ENCODE data around the gene THRB.

THRB gene

DNA sequence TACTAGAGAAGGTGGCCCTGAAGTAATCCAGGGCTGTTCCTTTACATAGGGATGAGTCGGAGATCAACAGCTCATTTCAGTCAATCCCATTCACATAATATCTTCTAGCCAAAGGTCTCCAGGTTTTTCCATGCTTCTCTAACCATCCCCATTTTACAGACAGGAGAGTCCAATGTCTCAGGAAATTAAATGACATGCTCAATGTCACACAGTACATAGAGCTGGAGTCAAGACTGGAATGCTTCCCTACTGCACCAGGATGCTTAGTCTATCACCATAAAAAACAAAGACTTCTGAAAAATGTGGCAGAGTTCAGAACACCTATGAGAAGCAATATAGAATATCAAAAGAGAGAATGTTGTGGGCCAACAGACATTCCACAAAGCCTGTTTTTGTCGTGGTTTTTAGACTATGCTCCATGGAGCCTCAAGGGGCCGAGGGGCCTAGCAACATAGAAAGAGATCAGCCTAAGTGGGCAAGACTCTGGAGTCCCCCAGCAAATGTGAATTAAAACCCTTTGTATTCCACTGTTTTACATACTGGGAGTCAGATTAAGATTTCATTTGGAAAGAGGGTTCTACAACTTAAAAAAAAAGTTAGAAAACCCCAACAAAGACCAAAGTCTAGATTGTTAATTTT lies 122.0 kb downstream of the THRB start:
- no peak for DNase-seq

DNA sequence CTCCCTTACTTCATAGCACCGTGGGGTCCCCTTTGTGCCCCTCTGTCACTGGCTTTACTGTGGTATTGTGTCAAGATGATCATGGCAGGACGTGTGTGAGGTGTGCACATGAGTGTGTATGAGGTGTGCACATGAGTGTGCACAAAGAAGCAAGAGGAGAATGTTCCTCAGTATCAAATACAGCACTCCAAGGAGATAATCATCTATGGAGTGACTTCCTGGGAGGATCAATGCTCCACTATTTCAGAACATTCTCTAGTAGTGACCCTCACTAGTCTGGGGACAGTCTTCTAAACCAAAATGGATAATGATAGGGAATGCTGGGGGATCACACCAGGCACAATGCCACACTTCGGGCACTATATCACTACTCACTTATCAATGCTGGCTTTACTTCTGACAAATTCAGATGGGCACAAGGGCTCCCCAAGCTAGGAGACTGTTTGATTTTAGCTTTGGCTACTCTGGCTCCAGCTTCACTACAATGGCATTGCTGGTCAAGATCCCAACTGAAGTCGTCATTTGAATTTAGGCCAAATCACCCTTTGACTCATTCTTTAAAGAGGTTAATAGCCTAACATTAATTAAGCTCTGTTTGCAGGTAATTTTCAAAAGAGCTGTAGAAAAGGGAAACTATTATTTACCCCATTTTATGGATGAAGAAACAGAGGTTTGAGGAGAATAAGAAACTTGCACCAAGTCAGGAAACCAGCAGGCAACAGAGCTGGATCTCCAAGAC lies 124.1 kb downstream of the THRB start:
- DNase-seq: no peak

GRCh38 chr3:24368605-24369004 lies 126.0 kb downstream of the THRB start:
- no peak for DNase-seq

GRCh38 chr3:24367664-24368264 lies 126.9 kb downstream of the THRB start:
- no peak for DNase-seq

DNA sequence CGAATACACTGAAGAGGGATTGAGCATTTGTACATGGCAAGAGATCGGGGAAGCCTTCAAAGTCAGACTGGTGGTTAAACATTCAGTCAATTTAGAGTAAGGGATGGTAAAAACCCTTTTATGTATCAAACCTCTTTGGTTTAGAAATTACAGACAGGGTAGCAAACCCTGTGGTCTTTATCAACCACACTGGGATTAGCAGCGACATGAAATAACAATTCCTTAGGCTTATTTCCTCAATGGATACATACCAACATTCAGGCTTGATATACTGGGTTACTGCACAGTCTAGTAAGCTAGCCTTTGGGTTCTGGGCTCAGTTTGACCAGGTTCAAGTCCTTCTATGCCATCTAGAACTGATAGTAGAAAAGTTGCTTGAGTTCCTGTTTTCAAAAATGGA lies 127.4 kb downstream of the THRB start:
- no peak for DNase-seq

DNA sequence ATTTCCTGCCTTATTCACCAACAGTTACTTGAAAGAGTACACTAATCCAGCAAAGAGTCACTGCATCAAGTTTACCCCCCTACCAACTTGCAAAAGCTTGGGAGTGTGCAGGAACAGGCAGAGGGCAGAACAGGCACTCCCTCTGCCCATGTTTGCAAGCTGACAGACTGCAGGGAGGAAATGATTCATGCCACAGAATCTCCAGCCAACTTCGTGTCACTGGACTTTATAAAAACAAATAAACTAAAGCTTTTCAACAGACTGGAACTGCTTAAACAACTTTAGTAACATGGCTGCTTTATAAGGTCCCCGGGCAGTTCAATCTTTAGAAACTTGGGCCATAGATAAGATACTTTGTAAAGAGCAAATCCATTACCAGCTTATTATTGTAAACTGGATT lies 129.5 kb downstream of the THRB start:
- no peak for DNase-seq

DNA sequence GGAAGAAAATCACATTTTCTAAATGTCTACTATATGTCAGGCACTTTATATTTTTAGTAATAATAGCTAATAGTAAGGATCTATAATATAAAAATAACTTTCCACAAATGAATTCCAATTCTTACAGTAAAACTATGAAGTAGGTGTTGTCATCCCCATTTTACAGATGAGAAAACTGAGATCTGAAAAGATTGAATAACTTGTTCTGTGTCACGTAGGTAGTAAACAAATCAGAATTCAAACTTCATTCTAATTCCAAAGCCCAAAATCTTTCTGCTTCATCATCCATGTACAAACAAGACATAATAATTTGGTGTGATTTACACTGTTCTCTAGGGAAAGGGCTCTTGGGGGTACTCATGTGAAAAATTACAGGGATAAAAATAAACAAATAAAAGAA lies 130.3 kb downstream of the THRB start:
- no peak for DNase-seq

GRCh38 chr3:24363242-24363641 lies 131.4 kb downstream of the THRB start:
- DNase-seq: no peak

- DNase-seq: no peak
Measured at GRCh38 chr3:24361623-24362022, 133.0 kb downstream of the THRB start.

- no peak for DNase-seq
Measured at GRCh38 chr3:24360957-24361356, 133.7 kb downstream of the THRB start.

DNA sequence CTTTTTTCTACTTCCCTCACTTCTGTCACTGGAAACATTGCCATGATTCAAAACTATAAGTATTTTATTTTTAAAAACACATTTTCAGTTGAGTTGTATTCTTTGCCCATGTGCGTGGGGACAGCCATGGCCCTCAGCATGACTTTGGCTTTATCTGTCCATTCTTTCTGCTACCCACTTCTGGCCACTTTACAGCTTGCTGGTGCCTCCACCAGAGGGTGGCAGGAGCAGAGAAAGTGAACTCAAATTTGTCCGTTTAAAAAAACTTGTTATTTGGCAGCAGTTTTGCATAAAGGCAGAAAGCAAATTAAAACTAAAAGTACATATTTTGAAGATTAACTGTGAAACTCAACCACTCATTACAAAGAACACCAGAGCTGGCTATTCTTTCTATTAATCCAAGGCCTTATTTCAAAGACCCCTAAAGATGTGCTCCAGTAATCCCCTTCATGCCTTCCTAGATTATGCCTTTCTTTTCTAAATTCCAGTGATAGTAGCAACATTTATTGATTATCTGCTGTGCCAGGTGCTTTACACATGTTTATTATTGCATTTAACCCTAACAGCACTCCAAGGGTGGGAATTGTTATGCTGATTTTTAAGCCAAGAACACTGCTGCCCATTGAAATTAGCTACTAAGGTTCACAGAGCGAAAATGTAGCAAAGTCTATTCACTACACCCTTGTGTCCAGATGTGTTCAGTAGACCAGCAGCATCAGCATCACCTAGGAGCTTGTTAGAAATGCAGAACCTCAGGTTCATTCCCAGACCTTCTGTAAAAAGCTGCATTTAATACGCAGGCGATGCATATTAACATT lies 134.8 kb downstream of the THRB start:
- DNase-seq: no peak

- no peak for DNase-seq
Measured at GRCh38 chr3:24359102-24359501, 135.5 kb downstream of the THRB start.

DNA sequence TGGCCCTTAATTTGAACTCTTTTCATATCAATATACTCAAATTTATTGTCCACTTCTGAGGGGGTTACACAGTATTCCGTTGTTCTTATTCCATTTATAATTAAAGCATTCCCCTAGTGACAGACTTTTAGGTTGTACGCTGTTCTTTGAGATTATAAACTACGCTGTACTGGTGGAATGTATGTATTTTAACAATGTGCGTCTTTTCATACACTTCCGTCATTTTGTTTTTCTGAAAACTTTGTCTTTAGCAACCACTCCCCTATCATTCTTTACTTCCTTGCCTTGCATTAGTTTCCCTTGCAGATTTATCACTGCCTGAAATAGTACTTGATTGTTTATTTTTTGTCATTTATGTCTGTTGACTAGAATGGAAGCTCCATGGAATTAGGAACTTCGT lies 137.0 kb downstream of the THRB start:
- DNase-seq: no peak

DNA sequence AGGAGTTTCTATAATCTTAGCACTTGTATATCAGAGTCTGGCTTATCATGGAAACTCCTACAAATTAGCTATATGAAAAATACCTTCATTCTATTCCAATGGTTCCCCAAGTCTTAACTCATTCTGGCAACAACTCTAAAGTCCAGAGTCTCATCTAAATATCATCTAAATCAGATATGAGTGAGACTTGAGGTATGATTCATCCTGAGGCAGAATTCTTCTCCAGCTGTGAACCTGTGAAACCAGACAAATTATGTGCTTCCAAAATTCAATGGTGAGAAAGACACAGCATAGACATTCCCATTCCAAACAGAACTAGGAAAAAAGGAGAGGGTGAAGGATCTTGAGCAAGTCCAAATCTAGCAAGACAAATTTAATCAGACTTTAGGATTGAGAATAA lies 138.8 kb downstream of the THRB start:
- no peak for DNase-seq

DNA sequence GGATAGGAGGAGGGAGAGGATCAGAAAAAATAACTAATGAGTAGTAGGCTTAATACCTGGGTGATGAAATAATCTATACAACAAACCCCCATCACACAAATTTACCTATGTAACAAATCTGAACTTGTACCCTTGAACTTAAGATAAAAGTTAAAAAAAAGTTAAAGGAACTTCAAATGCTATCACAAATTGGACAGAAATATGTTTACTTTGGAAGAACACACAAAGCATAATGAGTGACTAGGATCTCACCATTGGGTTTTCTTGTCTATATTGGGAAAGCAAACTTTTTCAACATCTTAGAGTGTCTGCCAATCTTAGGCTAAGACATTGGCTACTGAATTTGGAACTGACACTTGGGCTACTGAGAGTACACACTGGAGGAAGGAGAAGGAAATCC lies 140.4 kb downstream of the THRB start:
- DNase-seq: no peak

GRCh38 chr3:24352893-24353553 lies 141.6 kb downstream of the THRB start:
- DNase-seq: no peak

DNA sequence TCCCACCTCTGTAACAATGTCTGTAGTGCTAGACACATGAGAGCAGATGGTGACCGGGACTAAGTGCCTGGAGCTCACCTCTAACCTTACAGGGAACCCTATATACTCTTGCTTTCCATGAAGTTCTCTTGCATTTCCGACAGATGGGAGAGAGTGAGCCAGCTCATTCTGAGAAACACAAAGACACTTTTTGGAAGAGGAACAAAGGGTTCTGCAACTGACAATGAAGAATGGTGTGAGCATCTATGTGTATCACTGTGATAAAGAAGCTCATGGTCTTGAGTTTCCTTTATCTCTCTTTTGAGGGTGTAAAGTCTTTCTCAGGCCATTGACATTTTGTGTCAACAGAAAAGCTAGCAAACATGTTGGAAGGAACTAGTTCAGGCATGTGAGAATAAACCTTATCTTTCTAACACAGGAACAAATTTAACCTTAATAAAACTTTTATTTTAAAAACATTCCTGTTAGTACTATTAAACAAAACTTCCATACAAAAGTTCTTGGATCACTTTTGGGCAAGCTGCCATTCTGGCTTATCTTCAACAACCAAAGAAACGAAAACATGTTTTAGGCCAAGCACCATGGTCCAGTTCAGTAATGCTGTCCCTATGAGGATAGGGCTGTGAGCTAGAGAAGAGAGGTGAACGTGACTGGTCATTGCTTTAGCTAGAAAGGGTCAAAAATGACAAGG lies 142.7 kb downstream of the THRB start:
- DNase-seq: no peak

- DNase-seq: no peak
Measured at GRCh38 chr3:24349367-24350019, 145.2 kb downstream of the THRB start.

- no peak for DNase-seq
Measured at GRCh38 chr3:24348348-24348747, 146.3 kb downstream of the THRB start.

DNA sequence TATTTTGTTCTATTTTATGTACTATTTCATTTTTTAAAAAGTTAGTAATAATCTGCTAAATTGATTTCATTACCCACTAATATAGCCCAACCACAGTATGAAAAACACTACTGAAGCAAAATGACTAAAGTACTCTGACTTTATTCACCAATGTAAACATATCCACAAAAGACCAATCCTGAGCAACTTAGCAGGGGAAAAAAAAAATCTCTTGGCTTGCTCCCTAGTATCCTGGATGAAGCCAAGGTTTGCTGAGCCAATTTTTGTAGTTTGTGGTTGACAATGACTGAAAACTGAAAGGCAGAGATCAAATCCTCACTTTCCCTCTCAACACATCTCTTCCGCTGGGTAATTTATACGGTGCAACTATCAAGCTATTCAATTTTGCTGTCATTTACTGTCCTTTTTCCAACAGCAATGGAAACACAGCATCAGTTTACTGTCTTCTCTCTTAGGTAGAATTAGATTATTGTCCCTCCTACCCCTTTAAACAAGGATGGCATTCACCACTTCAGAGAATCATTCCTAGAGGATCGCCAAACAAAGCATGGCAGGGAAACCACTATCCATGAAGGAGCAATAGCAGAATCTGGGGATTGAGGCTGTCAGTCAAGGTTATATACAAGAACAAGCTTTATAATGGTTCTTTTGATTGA lies 149.7 kb downstream of the THRB start:
- DNase-seq: no peak

GRCh38 chr3:24343084-24343783 lies 151.4 kb downstream of the THRB start:
- DNase-seq: no peak

Measured in KG1 (cell line).